ENCODE data around the gene IMMT. TPM values are rescaled to one million over a fixed set of nuclear protein-coding genes. Genes with fewer than 3 reads are reported as not detected.
A peak's percentile ranks its signal among the peaks of the same experiment; 100 is the strongest.

The IMMT gene
- total and polyA plus RNA-seq, 9 of the 15 experiments (the other 6 are each of a cell fraction or from before 2014, with no cell fraction given), result 119 to 294 (median 140) TPM

- DNase-seq (ENCODE audit: extremely low read depth in 1 of 4, low spot score in 3 of 4), result no peak
- ChIA-PET POLR2A (interaction anchor here (0.8 to 1.3 kb wide), 2 partner anchors 16 to 28 kb away, joined by 4 to 7 read pairs; no protein-coding TSS in a partner anchor), CTCF (ENCODE audit: low intra/inter-chr PET ratio) (no interaction called here)
- intact Hi-C loops (cut with micrococcal nuclease), result no loop called here
- Histone ChIP-seq H3K79me2 (ENCODE audit: control insufficient read depth, insufficient read depth, low read length) (no peaks in the 10 kb centered on the region), H3K4me3 (no peak overlapping the region), H2AFZ (ENCODE audit: low read depth, low read length) (no peak overlapping the region), H4K20me1 (replicated peaks; ENCODE audit: control insufficient read depth, insufficient read depth, low read length) (no peaks in the 10 kb centered on the region; the same call in 1 of the 2 replicates), H3K4me1 (replicated peaks in 1 of 2; ENCODE audit: control insufficient read depth in 2 of 2, insufficient read depth in 2 of 2, low read length in 2 of 2) (peaks cover 0 to 5% of the 10 kb centered on the region in 2 experiments; a peak in 2 of 5 replicates), H3K27me3 (ENCODE audit: control insufficient read depth in 2 of 2, insufficient read depth in 2 of 2, low read length in 2 of 2) (peaks cover 49 to 76% of the 10 kb centered on the region in 2 experiments; a peak in 4 of 5 replicates), H3K9me3 (replicated peaks; ENCODE audit: control insufficient read depth, insufficient read depth, low read depth, low read length) (no peaks in the 10 kb centered on the region), H3K27ac (ENCODE audit: extremely low read depth, low read depth, low read length) (no peak overlapping the region), H3K4me2 (ENCODE audit: insufficient read depth, low read length) (no peak overlapping the region), H3K36me3 (ENCODE audit: control insufficient read depth, insufficient read depth, low read length) (no peaks in the 10 kb centered on the region), H3K9me1 (ENCODE audit: control insufficient read depth, insufficient read depth, low read length) (no peaks in the 10 kb centered on the region), H3K9ac (ENCODE audit: insufficient read depth in 1 of 2, low read depth in 2 of 2, low read length in 2 of 2) (peak overlapping the region in 1 of 2 experiments; percentile 55; a peak in 1 of 4 replicates)
- no peak for TF ChIP-seq FIP1L1 (IDR thresholded peaks at IDR 0.05; ENCODE audit: low read depth, low read length, poor library complexity, severe bottlenecking)
- in situ Hi-C loops (cut with MboI), result no loop called here
- ATAC-seq, result peak; percentile 45; the same call in 1 of the 3 replicates
- no TSS peak for BruUV-seq (replicated peaks)
- no peak for FAIRE-seq
- 3% methylated on average over 6 of the region's 6 CpGs for WGBS (ENCODE audit: insufficient coverage, low coverage, missing lambda C conversion rate)
Measured at GRCh38 chr2:86232910-86233309, 37.6 kb upstream of the IMMT start.

- Histone ChIP-seq H3K36me3 (ENCODE audit: control insufficient read depth, insufficient read depth, low read length) (no peaks in the 10 kb centered on the region), H3K4me2 (ENCODE audit: insufficient read depth, low read length) (no peak overlapping the region), H3K27ac (ENCODE audit: extremely low read depth, low read depth, low read length) (no peak overlapping the region), H2AFZ (ENCODE audit: low read depth, low read length) (no peak overlapping the region), H4K20me1 (replicated peaks; ENCODE audit: control insufficient read depth, insufficient read depth, low read length) (no peaks in the 10 kb centered on the region; the same call in 1 of the 2 replicates), H3K79me2 (ENCODE audit: control insufficient read depth, insufficient read depth, low read length) (no peaks in the 10 kb centered on the region), H3K4me1 (replicated peaks in 1 of 2; ENCODE audit: control insufficient read depth in 2 of 2, insufficient read depth in 2 of 2, low read length in 2 of 2) (peaks cover 0 to 5% of the 10 kb centered on the region in 2 experiments; a peak in 2 of 5 replicates), H3K9me1 (ENCODE audit: control insufficient read depth, insufficient read depth, low read length) (no peaks in the 10 kb centered on the region), H3K9me3 (replicated peaks; ENCODE audit: control insufficient read depth, insufficient read depth, low read depth, low read length) (no peaks in the 10 kb centered on the region), H3K9ac (ENCODE audit: insufficient read depth in 1 of 2, low read depth in 2 of 2, low read length in 2 of 2) (peak overlapping the region in 1 of 2 experiments; percentile 55; a peak in 1 of 4 replicates), H3K4me3 (no peak overlapping the region), H3K27me3 (ENCODE audit: control insufficient read depth in 2 of 2, insufficient read depth in 2 of 2, low read length in 2 of 2) (peaks cover 50 to 81% of the 10 kb centered on the region in 2 experiments; a peak in 4 of 5 replicates)
- peak; percentile 15; the same call in 2 of the 3 replicates for ATAC-seq
- in situ Hi-C loops (cut with MboI), result no loop called here
- no peak for DNase-seq (ENCODE audit: extremely low read depth in 1 of 4, low spot score in 3 of 4)
- WGBS (ENCODE audit: insufficient coverage, low coverage, missing lambda C conversion rate), result 5% methylated on average over 15 of the region's 15 CpGs
- no peak for FAIRE-seq
- BruUV-seq (replicated peaks), result no TSS peak
- intact Hi-C loops (cut with micrococcal nuclease), result no loop called here
- POLR2A ChIA-PET, result interaction anchor here (0.7 to 1.3 kb wide), 2 partner anchors 16 to 401 kb away, joined by 4 to 7 read pairs; no protein-coding TSS in a partner anchor
- CTCF ChIA-PET (ENCODE audit: low intra/inter-chr PET ratio), result no interaction called here
- TF ChIP-seq CBX2 (IDR thresholded peaks at IDR 0.05; ENCODE audit: insufficient read depth, low read length, poor library complexity, severe bottlenecking) (no peak), CAMTA2 (CRISPR knock-in tag; conservative IDR thresholded peaks at IDR 0.05) (no peak), PML (IDR thresholded peaks at IDR 0.05; ENCODE audit: low read length) (no peak), TBL1XR1 (IDR thresholded peaks at IDR 0.05; ENCODE audit: low read length in 2 of 2) (no peak), BRD9 (IDR thresholded peaks at IDR 0.05; ENCODE audit: low read depth, partially characterized antibody) (no peak)
- TF ChIP-seq, protein P1, sequence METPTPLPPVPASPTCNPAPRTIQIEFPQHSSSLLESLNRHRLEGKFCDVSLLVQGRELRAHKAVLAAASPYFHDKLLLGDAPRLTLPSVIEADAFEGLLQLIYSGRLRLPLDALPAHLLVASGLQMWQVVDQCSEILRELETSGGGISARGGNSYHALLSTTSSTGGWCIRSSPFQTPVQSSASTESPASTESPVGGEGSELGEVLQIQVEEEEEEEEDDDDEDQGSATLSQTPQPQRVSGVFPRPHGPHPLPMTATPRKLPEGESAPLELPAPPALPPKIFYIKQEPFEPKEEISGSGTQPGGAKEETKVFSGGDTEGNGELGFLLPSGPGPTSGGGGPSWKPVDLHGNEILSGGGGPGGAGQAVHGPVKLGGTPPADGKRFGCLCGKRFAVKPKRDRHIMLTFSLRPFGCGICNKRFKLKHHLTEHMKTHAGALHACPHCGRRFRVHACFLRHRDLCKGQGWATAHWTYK (CRISPR knock-in tag; IDR thresholded peaks at IDR 0.05), result no peak
Measured at GRCh38 chr2:86232373-86232784, 37.1 kb upstream of the IMMT start.

Measured in K562 (cell line).